Measurements from ENCODE around the gene TMEM61.
"Not testable (repeated sequence)": the region's sequence is repeated elsewhere in the genome, so short reads cannot be mapped to it uniquely, and the experiment has no call there.

The TMEM61 gene

GRCh38 chr1:54980528-54981241 lies at the start of gene TMEM61:
Gene TMEM61, plus strand, starts transcription at chr1:54980628. Its CDS starts 438 bp downstream, at chr1:54981066.
- no peak for DNase-seq

GRCh38 chr1:54931275-54931840 lies 49.1 kb upstream of the TMEM61 start:
- no peak for DNase-seq

GRCh38 chr1:54934081-54934480 lies 46.3 kb upstream of the TMEM61 start:
- not testable (repeated sequence) for DNase-seq

GRCh38 chr1:54934869-54935268 lies 45.6 kb upstream of the TMEM61 start:
- no peak for DNase-seq

GRCh38 chr1:54936791-54937190 lies 43.6 kb upstream of the TMEM61 start:
- no peak for DNase-seq

- DNase-seq = no peak
These were observed 43.0 kb upstream of the TMEM61 start for GRCh38 chr1:54937469-54937868.

GRCh38 chr1:54938955-54939354 lies 41.5 kb upstream of the TMEM61 start:
- DNase-seq = not testable (repeated sequence)

- no peak for DNase-seq
These were observed 40.4 kb upstream of the TMEM61 start for GRCh38 chr1:54940042-54940441.

- no peak for DNase-seq
These were observed 37.5 kb upstream of the TMEM61 start for GRCh38 chr1:54942976-54943375.

GRCh38 chr1:54944610-54945392 lies 35.6 kb upstream of the TMEM61 start:
- peak; percentile 66 for DNase-seq

- no peak for DNase-seq
These were observed 35.0 kb upstream of the TMEM61 start for GRCh38 chr1:54945393-54945936.

- no peak for DNase-seq
These were observed 32.9 kb upstream of the TMEM61 start for GRCh38 chr1:54947540-54947939.

GRCh38 chr1:54949053-54949452 lies 31.4 kb upstream of the TMEM61 start:
- DNase-seq = no peak

GRCh38 chr1:54950006-54950368 lies 30.4 kb upstream of the TMEM61 start:
- no peak for DNase-seq

GRCh38 chr1:54950369-54951163 lies 29.9 kb upstream of the TMEM61 start:
- peak; percentile 53 for DNase-seq

- DNase-seq = no peak
These were observed 28.6 kb upstream of the TMEM61 start for GRCh38 chr1:54951810-54952226.

- no peak for DNase-seq
These were observed 27.3 kb upstream of the TMEM61 start for GRCh38 chr1:54952950-54953718.

- no peak for DNase-seq
These were observed 26.6 kb upstream of the TMEM61 start for GRCh38 chr1:54953846-54954245.

GRCh38 chr1:54955359-54955758 lies 25.1 kb upstream of the TMEM61 start:
- DNase-seq = no peak

GRCh38 chr1:54956726-54957125 lies 23.7 kb upstream of the TMEM61 start:
- no peak for DNase-seq

- no peak for DNase-seq
These were observed 21.2 kb upstream of the TMEM61 start for GRCh38 chr1:54959241-54959640.
